ENCODE results near the gene ZNF846. TPM values are rescaled to one million over a fixed set of nuclear protein-coding genes. Genes with fewer than 3 reads are reported as not detected.
A peak's percentile ranks its signal among the peaks of the same experiment; 100 is the strongest.

The ZNF846 gene
- total and polyA plus RNA-seq, 9 of the 15 experiments (the other 6 are each of a cell fraction or from before 2014, with no cell fraction given): 4.1 to 8.7 (median 7.8) TPM

DNA sequence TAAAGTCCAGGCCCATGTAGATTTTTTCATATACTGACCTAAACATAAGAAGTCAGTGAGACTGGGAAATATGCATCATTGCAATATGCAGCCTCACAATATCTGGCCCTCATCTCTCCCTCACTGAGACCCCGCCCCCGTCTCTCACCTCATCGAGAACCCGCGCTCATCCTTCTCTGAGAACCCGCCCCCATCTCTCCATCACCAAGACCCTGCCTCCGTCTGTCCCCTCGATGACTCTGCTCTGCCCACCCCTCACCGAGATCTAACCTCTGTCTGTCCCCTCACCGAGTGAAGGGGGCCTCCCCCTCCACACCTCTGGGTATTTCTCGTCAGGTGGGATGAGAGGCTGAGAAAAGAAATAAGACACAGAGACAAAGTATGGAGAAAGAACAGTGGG, 20.5 kb upstream of the ZNF846 start:
- H3K4me2 ChIP-seq (ENCODE audit: insufficient read depth, low read length): peak overlapping the region; percentile 78
- H4K20me1 ChIP-seq (replicated peaks; ENCODE audit: control insufficient read depth, insufficient read depth, low read length): no peaks in the 10 kb centered on the region
- in situ Hi-C loops (cut with MboI) (no loop called here), intact Hi-C loops (cut with micrococcal nuclease) (no loop called here)
- ATAC-seq (no peak), DNase-seq (ENCODE audit: extremely low read depth in 1 of 4, low spot score in 3 of 4) (peak in 2 of 4 experiments; percentile 21 to 68), FAIRE-seq (no peak)
- ChIA-PET CTCF (ENCODE audit: low intra/inter-chr PET ratio) (interaction anchor here (0.6 to 1.9 kb wide), 2 partner anchors 164 to 167 kb away, joined by 3 to 12 read pairs; no protein-coding TSS in a partner anchor), POLR2A (interaction anchor here (1.1 kb wide), 1 partner anchor 11 kb away, joined by 5 read pairs; no protein-coding TSS in a partner anchor)
- no TSS peak for BruUV-seq (replicated peaks)
- peak overlapping the region in 1 of 2 experiments; percentile 48; a peak in 2 of 4 replicates for H3K9ac ChIP-seq (ENCODE audit: insufficient read depth in 1 of 2, low read depth in 2 of 2, low read length in 2 of 2)
- H3K79me2 ChIP-seq (ENCODE audit: control insufficient read depth, insufficient read depth, low read length): peaks cover 6% of the 10 kb centered on the region; the same call in 1 of the 3 replicates
- 0 out of 2 replicates have a peak overlapping the region, but pooled peaks have one; percentile 2 for H3K4me3 ChIP-seq
- H3K36me3 ChIP-seq (ENCODE audit: control insufficient read depth, insufficient read depth, low read length): no peaks in the 10 kb centered on the region
- WGBS (ENCODE audit: insufficient coverage, low coverage, missing lambda C conversion rate): 37% methylated on average over 11 of the region's 11 CpGs
- H3K27ac ChIP-seq (ENCODE audit: extremely low read depth, low read depth, low read length): peak overlapping the region; percentile 96
- peaks cover 5% of the 10 kb centered on the region; the same call in 1 of the 2 replicates for H3K9me3 ChIP-seq (replicated peaks; ENCODE audit: control insufficient read depth, insufficient read depth, low read depth, low read length)
- H2AFZ ChIP-seq (ENCODE audit: low read depth, low read length): peak overlapping the region; percentile 82
- H3K27me3 ChIP-seq (ENCODE audit: control insufficient read depth in 2 of 2, insufficient read depth in 2 of 2, low read length in 2 of 2): no peaks in the 10 kb centered on the region
- H3K9me1 ChIP-seq (ENCODE audit: control insufficient read depth, insufficient read depth, low read length): no peaks in the 10 kb centered on the region
- peaks cover 48% of the 10 kb centered on the region in 2 experiments for H3K4me1 ChIP-seq (replicated peaks in 1 of 2; ENCODE audit: control insufficient read depth in 2 of 2, insufficient read depth in 2 of 2, low read length in 2 of 2)
- TF ChIP-seq, protein P1, sequence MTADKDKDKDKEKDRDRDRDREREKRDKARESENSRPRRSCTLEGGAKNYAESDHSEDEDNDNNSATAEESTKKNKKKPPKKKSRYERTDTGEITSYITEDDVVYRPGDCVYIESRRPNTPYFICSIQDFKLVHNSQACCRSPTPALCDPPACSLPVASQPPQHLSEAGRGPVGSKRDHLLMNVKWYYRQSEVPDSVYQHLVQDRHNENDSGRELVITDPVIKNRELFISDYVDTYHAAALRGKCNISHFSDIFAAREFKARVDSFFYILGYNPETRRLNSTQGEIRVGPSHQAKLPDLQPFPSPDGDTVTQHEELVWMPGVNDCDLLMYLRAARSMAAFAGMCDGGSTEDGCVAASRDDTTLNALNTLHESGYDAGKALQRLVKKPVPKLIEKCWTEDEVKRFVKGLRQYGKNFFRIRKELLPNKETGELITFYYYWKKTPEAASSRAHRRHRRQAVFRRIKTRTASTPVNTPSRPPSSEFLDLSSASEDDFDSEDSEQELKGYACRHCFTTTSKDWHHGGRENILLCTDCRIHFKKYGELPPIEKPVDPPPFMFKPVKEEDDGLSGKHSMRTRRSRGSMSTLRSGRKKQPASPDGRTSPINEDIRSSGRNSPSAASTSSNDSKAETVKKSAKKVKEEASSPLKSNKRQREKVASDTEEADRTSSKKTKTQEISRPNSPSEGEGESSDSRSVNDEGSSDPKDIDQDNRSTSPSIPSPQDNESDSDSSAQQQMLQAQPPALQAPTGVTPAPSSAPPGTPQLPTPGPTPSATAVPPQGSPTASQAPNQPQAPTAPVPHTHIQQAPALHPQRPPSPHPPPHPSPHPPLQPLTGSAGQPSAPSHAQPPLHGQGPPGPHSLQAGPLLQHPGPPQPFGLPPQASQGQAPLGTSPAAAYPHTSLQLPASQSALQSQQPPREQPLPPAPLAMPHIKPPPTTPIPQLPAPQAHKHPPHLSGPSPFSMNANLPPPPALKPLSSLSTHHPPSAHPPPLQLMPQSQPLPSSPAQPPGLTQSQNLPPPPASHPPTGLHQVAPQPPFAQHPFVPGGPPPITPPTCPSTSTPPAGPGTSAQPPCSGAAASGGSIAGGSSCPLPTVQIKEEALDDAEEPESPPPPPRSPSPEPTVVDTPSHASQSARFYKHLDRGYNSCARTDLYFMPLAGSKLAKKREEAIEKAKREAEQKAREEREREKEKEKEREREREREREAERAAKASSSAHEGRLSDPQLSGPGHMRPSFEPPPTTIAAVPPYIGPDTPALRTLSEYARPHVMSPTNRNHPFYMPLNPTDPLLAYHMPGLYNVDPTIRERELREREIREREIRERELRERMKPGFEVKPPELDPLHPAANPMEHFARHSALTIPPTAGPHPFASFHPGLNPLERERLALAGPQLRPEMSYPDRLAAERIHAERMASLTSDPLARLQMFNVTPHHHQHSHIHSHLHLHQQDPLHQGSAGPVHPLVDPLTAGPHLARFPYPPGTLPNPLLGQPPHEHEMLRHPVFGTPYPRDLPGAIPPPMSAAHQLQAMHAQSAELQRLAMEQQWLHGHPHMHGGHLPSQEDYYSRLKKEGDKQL (CRISPR knock-in tag; IDR thresholded peaks at IDR 0.05; ENCODE audit: borderline replicate concordance): no peak
- TF ChIP-seq, protein P2, sequence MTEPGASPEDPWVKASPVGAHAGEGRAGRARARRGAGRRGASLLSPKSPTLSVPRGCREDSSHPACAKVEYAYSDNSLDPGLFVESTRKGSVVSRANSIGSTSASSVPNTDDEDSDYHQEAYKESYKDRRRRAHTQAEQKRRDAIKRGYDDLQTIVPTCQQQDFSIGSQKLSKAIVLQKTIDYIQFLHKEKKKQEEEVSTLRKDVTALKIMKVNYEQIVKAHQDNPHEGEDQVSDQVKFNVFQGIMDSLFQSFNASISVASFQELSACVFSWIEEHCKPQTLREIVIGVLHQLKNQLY (CRISPR knock-in tag; conservative IDR thresholded peaks at IDR 0.05): no peak
- TF ChIP-seq NCOA4 (IDR thresholded peaks at IDR 0.05; ENCODE audit: partially characterized antibody) (no peak), TEAD1 (CRISPR knock-in tag; IDR thresholded peaks at IDR 0.05) (no peak), RCOR1 (IDR thresholded peaks at IDR 0.05; ENCODE audit: borderline replicate concordance in 1 of 2, low read depth in 2 of 2, low read length in 2 of 2) (peak in 1 of 2 experiments; percentile 37; a peak in 1 of 4 replicates), POLR2H (tag; IDR thresholded peaks at IDR 0.05; ENCODE audit: low read depth) (no peak), KHSRP (IDR thresholded peaks at IDR 0.05) (no peak), RB1 (IDR thresholded peaks at IDR 0.05; ENCODE audit: low read depth) (no peak), KDM1A (IDR thresholded peaks at IDR 0.05) (peak in 1 of 2 experiments; percentile 29; a peak in 1 of 4 replicates), EGR1 (conservative IDR thresholded peaks at IDR 0.05) (0 out of 2 replicates have a peak, but pooled peaks have one; percentile 12)
- TF ChIP-seq, protein P3, sequence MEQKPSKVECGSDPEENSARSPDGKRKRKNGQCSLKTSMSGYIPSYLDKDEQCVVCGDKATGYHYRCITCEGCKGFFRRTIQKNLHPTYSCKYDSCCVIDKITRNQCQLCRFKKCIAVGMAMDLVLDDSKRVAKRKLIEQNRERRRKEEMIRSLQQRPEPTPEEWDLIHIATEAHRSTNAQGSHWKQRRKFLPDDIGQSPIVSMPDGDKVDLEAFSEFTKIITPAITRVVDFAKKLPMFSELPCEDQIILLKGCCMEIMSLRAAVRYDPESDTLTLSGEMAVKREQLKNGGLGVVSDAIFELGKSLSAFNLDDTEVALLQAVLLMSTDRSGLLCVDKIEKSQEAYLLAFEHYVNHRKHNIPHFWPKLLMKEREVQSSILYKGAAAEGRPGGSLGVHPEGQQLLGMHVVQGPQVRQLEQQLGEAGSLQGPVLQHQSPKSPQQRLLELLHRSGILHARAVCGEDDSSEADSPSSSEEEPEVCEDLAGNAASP (IDR thresholded peaks at IDR 0.05): no peak
- TF ChIP-seq, protein P4, sequence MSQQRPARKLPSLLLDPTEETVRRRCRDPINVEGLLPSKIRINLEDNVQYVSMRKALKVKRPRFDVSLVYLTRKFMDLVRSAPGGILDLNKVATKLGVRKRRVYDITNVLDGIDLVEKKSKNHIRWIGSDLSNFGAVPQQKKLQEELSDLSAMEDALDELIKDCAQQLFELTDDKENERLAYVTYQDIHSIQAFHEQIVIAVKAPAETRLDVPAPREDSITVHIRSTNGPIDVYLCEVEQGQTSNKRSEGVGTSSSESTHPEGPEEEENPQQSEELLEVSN (IDR thresholded peaks at IDR 0.05; ENCODE audit: borderline replicate concordance in 1 of 2, extremely low read depth in 1 of 2, insufficient read depth in 1 of 2, insufficient read length in 1 of 2, low read depth in 1 of 2, low read length in 1 of 2, poor library complexity in 1 of 2, severe bottlenecking in 1 of 2): peak in 1 of 2 experiments; percentile 46

All from K562 (cell line).